Right lung (tissue), 5 donors: ENCODE measurements around the gene STK10. TPM values are rescaled to one million over a fixed set of nuclear protein-coding genes. Genes with fewer than 3 reads are reported as not detected.

ENCODE experiments used
- DNase-seq, 2 donors: peaks; one replicate each; pipeline ENCODE4 v3.0.0-alpha.2; 2013
- polyA plus RNA-seq, 5 donors: library from polyadenylated mRNA; unstranded; fragments of 120-200 nt; gene quantifications; one replicate each; pipeline versions ENCODE4 v1.2.1 to v1.2.3, GENCODE V29; 2013; ENCODE audit warnings: inconsistent platforms in 1 of 5, low replicate concordance in 1 of 5; ENCODE audit not compliant: insufficient read length in 5 of 5, insufficient read depth in 1 of 5

STK10 gene
- polyA plus RNA-seq, 5 donors, result 16.3 to 21.2 (median 19.8) TPM

- no peak for DNase-seq
Measured at GRCh38 chr5:172193872-172194271, 5.8 kb upstream of the STK10 start, which contains the start of gene EFCAB9. Gene EFCAB9, plus strand, starts transcription at chr5:172194172. Its CDS starts 1 bp downstream, at chr5:172194173.

- DNase-seq, result no peak
Measured at GRCh38 chr5:172189693-172190296, 1.8 kb upstream of the STK10 start.

GRCh38 chr5:172188893-172189692 lies 1.1 kb upstream of the STK10 start:
- DNase-seq, result no peak

- no peak for DNase-seq
Measured at GRCh38 chr5:172187118-172188032, 649 bp downstream of the STK10 start.

GRCh38 chr5:172186114-172186695 lies 1.8 kb downstream of the STK10 start:
- no peak for DNase-seq

- no peak for DNase-seq
Measured at GRCh38 chr5:172185096-172185461, 2.9 kb downstream of the STK10 start.

GRCh38 chr5:172183881-172184280 lies 4.1 kb downstream of the STK10 start:
- no peak for DNase-seq

- no peak for DNase-seq
Measured at GRCh38 chr5:172182291-172182690, 5.7 kb downstream of the STK10 start.

GRCh38 chr5:172180936-172181335 lies 7.1 kb downstream of the STK10 start:
- no peak for DNase-seq

GRCh38 chr5:172178991-172179989 lies 8.7 kb downstream of the STK10 start:
- DNase-seq, result no peak

GRCh38 chr5:172178301-172178987 lies 9.6 kb downstream of the STK10 start:
- DNase-seq, result no peak

GRCh38 chr5:172177176-172177575 lies 10.8 kb downstream of the STK10 start:
- DNase-seq, result no peak

GRCh38 chr5:172175263-172175719 lies 12.7 kb downstream of the STK10 start:
- no peak for DNase-seq

- no peak for DNase-seq
Measured at GRCh38 chr5:172173564-172174153, 14.4 kb downstream of the STK10 start.

GRCh38 chr5:172172912-172173563 lies 15.0 kb downstream of the STK10 start:
- no peak for DNase-seq

- DNase-seq, result no peak
Measured at GRCh38 chr5:172171118-172171517, 16.9 kb downstream of the STK10 start.

- DNase-seq, result no peak
Measured at GRCh38 chr5:172170251-172170701, 17.7 kb downstream of the STK10 start.

GRCh38 chr5:172169216-172169615 lies 18.8 kb downstream of the STK10 start:
- DNase-seq, result no peak

- DNase-seq, result no peak
Measured at GRCh38 chr5:172168311-172168710, 19.7 kb downstream of the STK10 start.
